HCT116 (cell line): Measurements from ENCODE around the gene ERN1. TPM values are rescaled to one million over a fixed set of nuclear protein-coding genes. Genes with fewer than 3 reads are reported as not detected.

Experiments
- ATAC-seq: fragments of 200-7000 bp; cut with Tn5 transposase; 2 replicates; pipeline ENCODE4 v1.9.1; 2020; ENCODE audit warnings: mild to moderate bottlenecking, moderate library complexity
- BruUV-seq: library from RNA; stranded (reverse); fragments of 400-500 nt; replicated peaks from 2 replicates; lab custom pipeline; 2021; lab: Mats Ljungman, UMichigan
- CTCF ChIA-PET: fragments of 300-600 bp; sonication (Branson Sonifier 250); formaldehyde crosslinking; loops from one replicate; lab custom pipeline; 2021; ENCODE audit warnings: antibody characterized with exemption; lab: Charles Lee
- POLR2A ChIA-PET: fragments of 300-600, 350-600 bp; sonication (Branson Sonifier 250); formaldehyde crosslinking; loops from one replicate; lab custom pipeline; 2021; ENCODE audit warnings: antibody characterized with exemption; lab: Charles Lee
- RAD21 ChIA-PET, 2 experiments: fragments of 300-600 bp; sonication (Branson Sonifier 250); formaldehyde crosslinking; loops; one replicate each; lab custom pipeline; 2023; ENCODE audit warnings: low total read pairs in 2 of 2; ENCODE audit not compliant: uncharacterized antibody in 2 of 2, unreplicated experiment in 2 of 2, low non-redundant PET in 1 of 2; lab: Charles Lee
- DNase-seq: peaks from one replicate; pipeline ENCODE4 v3.0.0-alpha.2; 2010; ENCODE audit warnings: low read depth, low spot score
- H2AFZ ChIP-seq: fragments of 200-600 bp; shearing (Covaris generic), sonication (generic); 2 replicates; pipeline ENCODE4 v1.6.1; 2017; ENCODE audit warnings: low read depth, mixed run types, mixed read lengths, antibody characterized with exemption, low read length; ENCODE audit not compliant: poor library complexity, severe bottlenecking
- H3K27ac ChIP-seq: 2 replicates; pipeline ENCODE4 v1.5.1; 2012; ENCODE audit warnings: low read depth, low read length
- H3K27me3 ChIP-seq: fragments of 200-600 bp; sonication (generic); 2 replicates; pipeline ENCODE4 v1.6.1; 2016; ENCODE audit warnings: mixed run types, low read length, mixed read lengths; ENCODE audit not compliant: insufficient read depth
- H3K36me3 ChIP-seq, 2 experiments: fragments of 200-500 bp in 1 of 2; fragments of 200-600 bp in 1 of 2; sonication (Bioruptor generic) in 1 of 2; sonication (generic) in 1 of 2; 2 replicates each; pipeline versions ENCODE4 v1.5.1 to v1.6.1; 2014 to 2016; ENCODE audit warnings: low read length in 2 of 2, inconsistent platforms in 1 of 2, mixed read lengths in 1 of 2, mixed run types in 1 of 2; ENCODE audit not compliant: insufficient read depth in 2 of 2, control insufficient read depth in 1 of 2
- H3K4me1 ChIP-seq, 2 experiments: fragments of 200-600 bp in 1 of 2; sonication (generic) in 1 of 2; 2 replicates each; pipeline versions ENCODE4 v1.5.1 to v1.6.1; 2012 to 2017; ENCODE audit warnings: low read length in 2 of 2, inconsistent platforms in 1 of 2, mild to moderate bottlenecking in 1 of 2, mixed read lengths in 1 of 2, mixed run types in 1 of 2, moderate library complexity in 1 of 2; ENCODE audit not compliant: insufficient read depth in 2 of 2, control insufficient read depth in 1 of 2
- H3K4me2 ChIP-seq: fragments of 200-600 bp; sonication (generic); 2 replicates; pipeline ENCODE4 v1.6.1; 2017; ENCODE audit warnings: mixed run types, low read length, mixed read lengths
- H3K4me3 ChIP-seq, 2 experiments: fragments of 200-600 bp in 1 of 2; sonication (generic) in 1 of 2; replicated peaks in 1 of 2; 2 replicates each; pipeline ENCODE4 v1.5.1; 2011 to 2016; ENCODE audit warnings: low read length in 2 of 2, control low read depth in 1 of 2, low read depth in 1 of 2, mild to moderate bottlenecking in 1 of 2, mixed read lengths in 1 of 2, mixed run types in 1 of 2
- H3K79me2 ChIP-seq: fragments of 200-600 bp; sonication (generic); 2 replicates; pipeline ENCODE4 v1.6.1; 2017; ENCODE audit warnings: mild to moderate bottlenecking, mixed run types, low read length, moderate library complexity, mixed read lengths; ENCODE audit not compliant: insufficient read depth
- H3K9ac ChIP-seq: fragments of 200-600 bp; sonication (generic); 2 replicates; pipeline ENCODE4 v1.6.1; 2016; ENCODE audit warnings: low read length, mixed read lengths
- H3K9me2 ChIP-seq: fragments of 200-600 bp; sonication (generic), shearing (Covaris generic); 2 replicates; pipeline ENCODE4 v1.6.1; 2017; ENCODE audit warnings: mixed run types, mild to moderate bottlenecking, moderate library complexity; ENCODE audit not compliant: insufficient read depth
- H3K9me3 ChIP-seq, 2 experiments: fragments of 200-500 bp in 1 of 2; fragments of 200-600 bp in 1 of 2; sonication (Bioruptor generic) in 1 of 2; sonication (generic) in 1 of 2; 2 replicates each; pipeline ENCODE4 v1.6.1; 2014 to 2017; ENCODE audit warnings: low read length in 2 of 2, mixed read lengths in 2 of 2, inconsistent platforms in 1 of 2, low read depth in 1 of 2, mild to moderate bottlenecking in 1 of 2, mixed run types in 1 of 2, moderate library complexity in 1 of 2; ENCODE audit not compliant: control insufficient read depth in 1 of 2, insufficient read depth in 1 of 2
- H4K20me1 ChIP-seq: fragments of 200-600 bp; sonication (generic), shearing (Covaris generic); 2 replicates; pipeline ENCODE4 v1.6.1; 2017; ENCODE audit warnings: mixed run types, mild to moderate bottlenecking, moderate library complexity; ENCODE audit not compliant: insufficient read depth
- EGR1 ChIP-seq: IDR thresholded peaks from 2 replicates; pipeline ENCODE4 v1.6.1; 2012; ENCODE audit warnings: low read depth
- ELF1 ChIP-seq: IDR thresholded peaks from 2 replicates; pipeline ENCODE4 v1.6.1; 2012; ENCODE audit warnings: low read depth, borderline replicate concordance
- EZH2phosphoT487 ChIP-seq: fragments of 200-600 bp; IDR thresholded peaks from 2 replicates; pipeline ENCODE4 v1.6.1; 2018; ENCODE audit warnings: antibody characterized with exemption, borderline replicate concordance
- JUND ChIP-seq: IDR thresholded peaks from 2 replicates; pipeline ENCODE4 v1.6.1; 2012
- MAX ChIP-seq: IDR thresholded peaks from 2 replicates; pipeline ENCODE4 v1.6.1; 2012
- POLR2A ChIP-seq: IDR thresholded peaks from 2 replicates; pipeline ENCODE4 v1.7.0; 2011; ENCODE audit warnings: borderline replicate concordance; ENCODE audit not compliant: insufficient read depth, insufficient read length; ENCODE audit errors: extremely low read depth
- POLR2AphosphoS5 ChIP-seq: IDR thresholded peaks from 2 replicates; pipeline ENCODE4 v1.6.1; 2011; ENCODE audit warnings: mild to moderate bottlenecking, low read depth, low read length, moderate library complexity
- REST ChIP-seq: IDR thresholded peaks from 2 replicates; pipeline ENCODE4 v1.6.1; 2012; ENCODE audit warnings: low read depth
- SP1 ChIP-seq: IDR thresholded peaks from 2 replicates; pipeline ENCODE4 v1.6.1; 2012; ENCODE audit warnings: low read depth
- YY1 ChIP-seq: IDR thresholded peaks from 2 replicates; pipeline ENCODE4 v1.6.1; 2011; ENCODE audit warnings: low read length, low read depth, moderate library complexity, mild to moderate bottlenecking; ENCODE audit not compliant: insufficient replicate concordance; ENCODE audit errors: extremely low read depth
- ZBTB33 ChIP-seq: IDR thresholded peaks from 2 replicates; pipeline ENCODE4 v1.6.1; 2011; ENCODE audit warnings: mild to moderate bottlenecking, low read length, moderate library complexity; ENCODE audit not compliant: insufficient replicate concordance; ENCODE audit errors: extremely low read depth
- ZNF274 ChIP-seq: fragments of 200-500 bp; sonication (Bioruptor generic); IDR thresholded peaks from 2 replicates; pipeline ENCODE4 v1.6.1; 2014; ENCODE audit warnings: mild to moderate bottlenecking, low read depth, low read length, inconsistent platforms
- intact Hi-C: fragments of 100-400 bp; cut with micrococcal nuclease; formaldehyde crosslinking; loops from 2 replicates; pipeline ENCODE4 v1.10.0; 2022
- total RNA-seq: library from RNA; stranded (reverse); gene quantifications from one replicate; pipeline ENCODE4 v1.2.1, GENCODE V29; 2021; ENCODE audit not compliant: unreplicated experiment

Gene ERN1
- total RNA-seq, 1 experiment from 2014 or later: 28.2 TPM

DNA sequence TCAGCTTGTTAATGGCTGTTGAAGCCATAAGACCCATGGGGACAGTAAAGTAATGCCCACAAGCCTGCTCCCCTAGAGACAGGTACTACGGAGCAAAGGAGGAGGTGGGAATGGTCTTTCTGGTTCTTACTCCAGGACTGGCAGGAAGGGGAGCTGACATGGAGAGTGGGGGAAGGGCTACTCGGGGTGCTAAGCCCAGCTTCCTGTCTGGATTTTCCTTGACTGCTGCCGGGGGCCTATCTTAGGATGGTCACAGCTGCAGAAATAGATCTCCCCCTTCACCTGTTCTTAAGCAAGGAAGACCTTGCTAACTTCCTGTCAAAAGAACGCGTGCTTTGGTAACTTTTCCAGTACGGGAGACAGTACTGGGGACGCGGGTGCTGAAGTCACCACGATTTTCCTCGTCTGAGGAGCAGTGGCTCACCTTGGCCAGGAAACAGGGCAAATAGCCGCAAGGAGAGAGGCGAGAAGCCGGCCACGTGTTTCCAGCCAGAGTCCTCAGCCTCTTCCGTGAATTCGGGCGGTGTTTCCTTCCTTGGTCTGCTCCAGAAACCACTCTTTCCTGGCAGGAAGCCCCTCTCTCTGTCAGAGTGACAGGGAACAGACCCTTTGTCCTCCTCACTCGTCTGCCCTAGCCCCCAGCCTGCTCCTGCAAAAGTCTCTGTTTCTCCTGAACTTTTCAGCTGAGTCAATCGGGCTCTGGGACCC, 132.4 kb downstream of the ERN1 start:
- Histone ChIP-seq H3K9me2 (no peaks in the 10 kb centered on the region), H3K27me3 (peaks cover 29% of the 10 kb centered on the region; the same call in 1 of the 2 replicates), H4K20me1 (no peaks in the 10 kb centered on the region), H3K4me2 (no peak overlapping the region), H3K4me3 (no peak overlapping the region), H3K79me2 (no peaks in the 10 kb centered on the region), H3K27ac (no peak overlapping the region), H3K9me3 (no peaks in the 10 kb centered on the region), H3K4me1 (no peaks in the 10 kb centered on the region), H3K9ac (no peak overlapping the region), H3K36me3 (no peaks in the 10 kb centered on the region), H2AFZ (no peak overlapping the region)
- intact Hi-C loops: no loop called here
- ChIA-PET CTCF (no interaction called here), RAD21 (no interaction called here), POLR2A (no interaction called here)
- BruUV-seq: no TSS peak
- DNase-seq (no peak), ATAC-seq (no peak)
- TF ChIP-seq MAX (no peak), YY1 (no peak), JUND (no peak), EGR1 (no peak), ZNF274 (no peak), POLR2AphosphoS5 (no peak), SP1 (no peak), REST (no peak), ZBTB33 (no peak), POLR2A (no peak), ELF1 (no peak), EZH2phosphoT487 (no peak)
